GM12872 (cell line): Measurements from ENCODE around the gene TRPM3.

Source experiments
- TF ChIP-seq, protein P1 (sequence below): IDR thresholded peaks from 3 replicates; pipeline ENCODE4 v1.5.1; 2011; ENCODE audit warnings: low read depth, mild to moderate bottlenecking, low read length, moderate library complexity; ENCODE audit not compliant: insufficient read depth

Gene TRPM3

DNA sequence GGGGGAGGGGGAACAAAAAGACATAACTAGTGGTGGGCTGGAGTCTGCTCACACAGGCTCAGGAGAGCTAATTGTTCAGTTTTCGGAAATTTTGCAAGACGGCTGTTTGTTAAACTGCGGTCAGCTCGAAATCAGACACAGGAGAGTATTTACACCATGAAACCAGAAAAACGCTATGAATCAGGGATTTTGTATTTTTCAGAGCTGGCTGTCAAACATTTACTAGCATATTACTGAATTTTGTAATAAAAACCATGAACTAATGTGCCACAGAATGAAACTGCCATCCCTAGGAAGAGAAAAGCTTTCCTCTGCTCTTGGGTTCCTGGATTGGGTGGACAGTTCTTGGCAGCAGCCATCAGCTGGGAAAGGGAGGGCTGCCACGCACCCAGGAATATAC, 45.3 kb downstream of the TRPM3 start:
- TF ChIP-seq, protein P1, sequence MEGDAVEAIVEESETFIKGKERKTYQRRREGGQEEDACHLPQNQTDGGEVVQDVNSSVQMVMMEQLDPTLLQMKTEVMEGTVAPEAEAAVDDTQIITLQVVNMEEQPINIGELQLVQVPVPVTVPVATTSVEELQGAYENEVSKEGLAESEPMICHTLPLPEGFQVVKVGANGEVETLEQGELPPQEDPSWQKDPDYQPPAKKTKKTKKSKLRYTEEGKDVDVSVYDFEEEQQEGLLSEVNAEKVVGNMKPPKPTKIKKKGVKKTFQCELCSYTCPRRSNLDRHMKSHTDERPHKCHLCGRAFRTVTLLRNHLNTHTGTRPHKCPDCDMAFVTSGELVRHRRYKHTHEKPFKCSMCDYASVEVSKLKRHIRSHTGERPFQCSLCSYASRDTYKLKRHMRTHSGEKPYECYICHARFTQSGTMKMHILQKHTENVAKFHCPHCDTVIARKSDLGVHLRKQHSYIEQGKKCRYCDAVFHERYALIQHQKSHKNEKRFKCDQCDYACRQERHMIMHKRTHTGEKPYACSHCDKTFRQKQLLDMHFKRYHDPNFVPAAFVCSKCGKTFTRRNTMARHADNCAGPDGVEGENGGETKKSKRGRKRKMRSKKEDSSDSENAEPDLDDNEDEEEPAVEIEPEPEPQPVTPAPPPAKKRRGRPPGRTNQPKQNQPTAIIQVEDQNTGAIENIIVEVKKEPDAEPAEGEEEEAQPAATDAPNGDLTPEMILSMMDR, result no peak

DNA sequence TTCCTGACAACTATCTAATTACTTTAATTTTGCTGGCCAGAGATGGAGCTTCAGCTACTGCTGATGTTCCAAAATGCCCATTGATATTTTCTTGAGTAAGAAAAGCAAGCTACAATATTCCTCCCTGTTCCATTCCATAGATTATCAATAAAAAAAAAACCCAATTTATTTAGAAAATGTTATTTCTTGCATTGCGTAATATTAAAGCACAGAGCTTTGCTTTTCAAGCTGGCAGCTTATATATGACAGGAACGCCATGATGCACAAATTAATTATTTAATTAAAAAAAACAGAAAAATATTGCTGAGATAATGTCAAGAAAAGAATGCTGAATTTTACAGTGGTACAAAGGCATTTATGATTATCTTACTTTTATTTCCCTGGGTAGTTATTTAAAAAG, 47.9 kb downstream of the TRPM3 start:
- TF ChIP-seq, protein P1, result no peak

DNA sequence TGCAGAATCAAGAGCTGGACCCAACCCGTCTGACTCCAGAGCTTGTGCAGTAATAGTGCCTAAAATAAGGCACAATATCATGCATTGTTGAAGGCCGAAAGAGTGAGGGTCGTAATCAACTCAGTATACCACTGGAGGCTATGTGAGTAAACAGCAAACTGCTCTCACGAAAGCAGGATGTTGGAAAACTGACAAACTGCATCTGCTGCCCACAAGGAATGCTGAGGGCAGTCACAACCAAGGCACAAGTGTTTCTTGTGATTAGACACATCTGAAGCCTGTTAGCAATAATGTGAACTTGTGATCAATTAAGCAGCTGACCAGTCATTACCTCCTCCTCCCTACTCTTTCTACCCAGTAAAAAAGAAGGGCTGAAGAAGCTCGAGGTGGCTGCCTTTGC, 48.8 kb downstream of the TRPM3 start:
- TF ChIP-seq, protein P1, result no peak

DNA sequence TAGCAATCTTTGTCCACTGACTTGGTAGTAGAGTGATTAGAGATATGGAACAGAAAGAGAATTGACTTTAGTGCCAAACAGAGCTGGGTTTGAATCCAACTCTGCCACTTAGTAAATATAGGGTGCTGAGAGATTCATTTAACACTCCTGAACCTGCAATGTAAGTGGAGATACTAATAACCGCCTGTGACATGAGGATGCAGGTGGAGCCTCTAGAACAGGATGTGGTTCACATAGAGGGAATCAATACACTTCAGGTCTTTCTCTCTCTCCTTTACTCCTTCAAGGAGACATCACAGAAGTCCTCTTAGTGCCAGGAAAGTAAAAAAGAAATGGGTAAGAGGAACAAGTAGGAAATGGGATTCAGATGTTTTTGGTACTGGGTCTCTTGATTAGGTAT, 49.8 kb downstream of the TRPM3 start:
- TF ChIP-seq, protein P1, result no peak

DNA sequence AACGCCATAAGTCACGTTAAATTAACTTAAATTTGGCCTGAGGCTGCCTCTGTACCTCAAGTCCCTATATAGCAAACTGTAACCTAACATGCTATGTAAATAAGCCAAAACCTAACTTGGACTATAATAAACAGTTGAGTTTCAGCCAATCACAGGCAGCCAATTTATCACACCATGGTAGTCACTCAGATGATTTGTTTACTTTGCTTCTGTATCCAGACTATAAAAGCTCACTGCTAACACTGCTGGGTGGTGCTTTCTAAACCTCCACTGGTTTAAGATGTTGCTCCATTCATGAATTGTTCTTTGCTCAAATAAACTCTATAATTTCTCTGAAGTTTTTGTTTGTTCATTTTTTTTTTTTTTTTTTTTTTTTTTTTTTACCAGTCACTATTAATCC, 62.8 kb downstream of the TRPM3 start:
- TF ChIP-seq, protein P1, result no peak

DNA sequence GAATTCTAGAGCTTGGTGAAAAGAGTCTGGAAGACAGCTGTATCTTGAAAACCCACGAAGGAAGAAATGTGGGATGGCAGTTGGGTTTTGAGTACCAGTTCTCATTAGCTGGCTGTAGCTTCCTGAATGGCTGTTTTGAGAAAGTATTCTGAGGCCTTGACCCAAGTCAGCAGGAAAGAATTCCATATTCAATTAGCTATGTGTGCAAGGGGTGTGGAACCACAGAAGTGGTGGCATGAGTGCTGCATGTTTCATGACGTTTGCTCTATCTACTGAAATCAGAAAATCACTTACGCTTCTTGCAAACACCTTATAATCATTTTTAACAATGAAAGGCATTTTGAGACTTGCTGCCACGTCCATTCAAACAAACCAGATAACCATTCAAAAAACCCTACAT, 69.1 kb downstream of the TRPM3 start:
- TF ChIP-seq, protein P1, result no peak

DNA sequence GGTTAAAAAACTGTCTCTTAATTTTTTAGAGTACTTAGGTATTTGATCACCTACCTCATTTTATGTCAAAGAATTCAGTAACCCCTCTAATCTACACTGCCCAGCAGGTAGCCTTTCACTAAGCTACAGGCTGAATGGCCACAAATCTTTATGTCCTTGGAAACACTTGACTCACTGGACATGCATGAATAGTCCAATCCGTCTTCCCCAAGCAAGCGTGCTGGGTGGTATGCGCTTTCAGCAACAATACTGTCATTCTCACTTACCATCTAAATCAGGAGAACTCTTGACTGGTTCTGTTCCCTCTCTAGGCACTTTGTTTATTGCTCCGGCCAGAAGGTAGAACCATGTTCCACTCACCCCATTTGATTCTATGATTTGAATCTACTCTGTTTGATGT, 73.1 kb downstream of the TRPM3 start:
- TF ChIP-seq, protein P1, result no peak
